HepG2 (cell line): ENCODE data around the gene ID3. TPM values are rescaled to one million over a fixed set of nuclear protein-coding genes. Genes with fewer than 3 reads are reported as not detected.

Experiments
- ATF1 ChIP-seq: IDR thresholded peaks from 2 replicates; pipeline ENCODE4 v1.6.1; 2016; ENCODE audit warnings: mild to moderate bottlenecking, control low read depth
- CSRNP1 ChIP-seq: sonication (generic); formaldehyde crosslinking; IDR thresholded peaks from 2 replicates; pipeline ENCODE4 v1.8.1; 2023; ENCODE audit warnings: mild to moderate bottlenecking, missing genetic modification reagents
- EZH2 ChIP-seq: conservative IDR thresholded peaks from 2 replicates; pipeline ENCODE4 v1.6.1; 2012; ENCODE audit warnings: mild to moderate bottlenecking, low read depth, low read length, moderate library complexity
- JDP2 ChIP-seq: sonication (generic); formaldehyde crosslinking; IDR thresholded peaks from 2 replicates; pipeline ENCODE4 v1.8.1; 2022; ENCODE audit warnings: missing genetic modification reagents, borderline replicate concordance
- LRRFIP1 ChIP-seq: sonication (generic); formaldehyde crosslinking; conservative IDR thresholded peaks from 2 replicates; pipeline ENCODE4 v1.4.0; 2020; ENCODE audit warnings: missing genetic modification reagents
- MEIS1 ChIP-seq: sonication (generic); formaldehyde crosslinking; IDR thresholded peaks from 2 replicates; pipeline ENCODE4 v1.9.0; 2021; ENCODE audit warnings: mild to moderate bottlenecking, missing genetic modification reagents, moderate library complexity, borderline replicate concordance
- NFRKB ChIP-seq: fragments of 450-650 bp; IDR thresholded peaks from 2 replicates; pipeline ENCODE4 v1.6.1; 2017
- POLR2G ChIP-seq: fragments of 200-400 bp; formaldehyde crosslinking; IDR thresholded peaks from 2 replicates; pipeline ENCODE4 v1.6.1; 2018; ENCODE audit warnings: mild to moderate bottlenecking, low read depth, low read length, moderate library complexity
- RFX1 ChIP-seq: fragments of 450-650 bp; IDR thresholded peaks from 2 replicates; pipeline ENCODE4 v1.6.1; 2017
- SAFB2 ChIP-seq: sonication (generic); formaldehyde crosslinking; IDR thresholded peaks from 2 replicates; pipeline ENCODE4 v1.5.1; 2020; ENCODE audit warnings: missing genetic modification reagents, low read depth, mild to moderate bottlenecking, borderline replicate concordance
- TAF15 ChIP-seq: fragments of 200-400 bp; formaldehyde crosslinking; IDR thresholded peaks from one replicate; pipeline ENCODE4 v1.6.1; 2018; ENCODE audit warnings: mild to moderate bottlenecking, low read depth, low read length; ENCODE audit not compliant: poor library complexity, severe bottlenecking
- WIZ ChIP-seq: sonication (generic); formaldehyde crosslinking; IDR thresholded peaks from 2 replicates; pipeline ENCODE4 v1.5.1; 2020; ENCODE audit warnings: mild to moderate bottlenecking, missing genetic modification reagents
- ZFP82 ChIP-seq: sonication (generic); formaldehyde crosslinking; IDR thresholded peaks from 2 replicates; pipeline ENCODE4 v1.5.1; 2020; ENCODE audit warnings: mild to moderate bottlenecking, missing genetic modification reagents, borderline replicate concordance
- ZFP90 ChIP-seq: sonication (generic); formaldehyde crosslinking; IDR thresholded peaks from 2 replicates; pipeline ENCODE4 v1.8.0; 2022; ENCODE audit warnings: missing genetic modification reagents, mild to moderate bottlenecking, inconsistent platforms, borderline replicate concordance
- ZMYM3 ChIP-seq: sonication (generic); formaldehyde crosslinking; IDR thresholded peaks from 2 replicates; pipeline ENCODE4 v1.5.1; 2020; ENCODE audit warnings: mild to moderate bottlenecking, missing genetic modification reagents
- ZNF260 ChIP-seq: sonication (generic); formaldehyde crosslinking; IDR thresholded peaks from 2 replicates; pipeline ENCODE4 v1.4.0; 2020; ENCODE audit warnings: missing genetic modification reagents, low read depth, mild to moderate bottlenecking, borderline replicate concordance
- ZNF451 ChIP-seq: sonication (generic); formaldehyde crosslinking; IDR thresholded peaks from 2 replicates; pipeline ENCODE4 v1.5.0; 2020; ENCODE audit warnings: mild to moderate bottlenecking, missing genetic modification reagents
- ZNF781 ChIP-seq: sonication (generic); formaldehyde crosslinking; IDR thresholded peaks from 2 replicates; pipeline ENCODE4 v1.5.1; 2020; ENCODE audit warnings: borderline replicate concordance, mild to moderate bottlenecking, missing genetic modification reagents; ENCODE audit errors: not compliant biosample characterization
- polyA plus RNA-seq, 8 experiments: library from polyadenylated mRNA; depleted of rRNA in 3 of 8; stranded (reverse) in 7 of 8; unstranded in 1 of 8; fragments of >200 nt; fragmentation: Illumina TruSeq in 4 of 8; extraction: Trizol in 4 of 8; gene quantifications; 2 replicates each; pipeline versions ENCODE4 v1.2.1 to v1.2.3, GENCODE V29; 2011 to 2016; ENCODE audit warnings: low read depth in 4 of 8, missing spikeins in 1 of 8, mixed read lengths in 1 of 8; ENCODE audit not compliant: insufficient read depth in 1 of 8
- total RNA-seq, 5 experiments: library from RNA; depleted of rRNA; stranded (reverse); fragments of >200 nt; fragmentation: Illumina TruSeq; extraction: Trizol; gene quantifications; 2 replicates each; pipeline ENCODE4 v1.2.3, GENCODE V29; 2016; ENCODE audit warnings: low read depth in 1 of 5
- TF ChIP-seq, protein P1 (sequence below): sonication (generic); formaldehyde crosslinking; IDR thresholded peaks from 2 replicates; pipeline ENCODE4 v1.5.1; 2020; ENCODE audit warnings: mild to moderate bottlenecking, missing genetic modification reagents
- TF ChIP-seq, protein P2 (sequence below): sonication (generic); formaldehyde crosslinking; IDR thresholded peaks from 2 replicates; pipeline ENCODE4 v1.8.0; 2022; ENCODE audit warnings: missing genetic modification reagents, mild to moderate bottlenecking, inconsistent platforms, borderline replicate concordance

Gene ID3
- total and polyA plus RNA-seq, 2 of the 13 experiments (the other 11 are each of a cell fraction or from before 2014, with no cell fraction given) = 64.8 to 115 TPM

DNA sequence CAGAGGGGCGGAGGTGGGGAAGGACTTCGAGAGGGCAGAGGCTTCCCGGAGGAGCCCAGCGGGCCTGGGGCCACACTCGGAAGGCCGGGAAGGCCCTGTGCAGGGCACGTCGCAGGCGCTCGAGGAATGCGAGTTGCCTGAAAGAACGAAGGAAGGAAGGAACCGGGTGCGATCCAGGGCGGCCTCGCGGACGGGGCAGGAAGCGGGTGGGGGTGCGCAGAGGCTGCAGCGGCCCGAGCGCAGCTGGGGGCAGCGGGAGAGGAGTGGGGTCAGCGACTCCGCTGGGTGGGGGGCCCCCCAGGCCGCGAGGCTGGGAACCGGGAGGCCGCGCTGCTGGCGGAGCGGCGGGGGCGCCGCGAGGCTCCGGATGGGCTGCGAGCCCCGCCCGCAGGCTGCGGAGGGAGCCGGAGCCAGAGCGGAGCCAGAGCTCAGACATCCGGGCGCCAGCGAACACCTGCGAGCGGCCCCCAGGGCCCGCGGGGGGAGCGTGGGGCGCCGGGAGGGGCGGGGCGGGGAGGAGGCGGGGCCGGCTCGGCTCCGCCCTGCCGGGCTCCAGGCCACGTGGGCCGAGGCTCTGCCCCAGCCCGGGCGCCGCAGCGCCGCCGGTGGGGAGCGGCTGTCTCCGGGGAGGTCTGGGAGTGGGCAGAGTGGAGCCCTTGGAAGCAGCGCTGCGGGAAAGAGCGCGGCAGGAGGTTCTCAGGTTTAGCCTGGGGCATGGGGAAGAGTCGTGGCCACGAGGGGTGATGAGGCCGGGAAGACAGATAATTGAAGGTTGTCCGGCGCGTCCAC is 4.6 kb downstream of the ID3 start (continued):
- TF ChIP-seq SAFB2 (CRISPR knock-in tag) = peak; percentile 88; the same call in 1 of the 2 replicates
- TF ChIP-seq ZNF260 = no peak
- no peak for TF ChIP-seq ATF1 (CRISPR knock-in tag)
- TF ChIP-seq, protein P1, sequence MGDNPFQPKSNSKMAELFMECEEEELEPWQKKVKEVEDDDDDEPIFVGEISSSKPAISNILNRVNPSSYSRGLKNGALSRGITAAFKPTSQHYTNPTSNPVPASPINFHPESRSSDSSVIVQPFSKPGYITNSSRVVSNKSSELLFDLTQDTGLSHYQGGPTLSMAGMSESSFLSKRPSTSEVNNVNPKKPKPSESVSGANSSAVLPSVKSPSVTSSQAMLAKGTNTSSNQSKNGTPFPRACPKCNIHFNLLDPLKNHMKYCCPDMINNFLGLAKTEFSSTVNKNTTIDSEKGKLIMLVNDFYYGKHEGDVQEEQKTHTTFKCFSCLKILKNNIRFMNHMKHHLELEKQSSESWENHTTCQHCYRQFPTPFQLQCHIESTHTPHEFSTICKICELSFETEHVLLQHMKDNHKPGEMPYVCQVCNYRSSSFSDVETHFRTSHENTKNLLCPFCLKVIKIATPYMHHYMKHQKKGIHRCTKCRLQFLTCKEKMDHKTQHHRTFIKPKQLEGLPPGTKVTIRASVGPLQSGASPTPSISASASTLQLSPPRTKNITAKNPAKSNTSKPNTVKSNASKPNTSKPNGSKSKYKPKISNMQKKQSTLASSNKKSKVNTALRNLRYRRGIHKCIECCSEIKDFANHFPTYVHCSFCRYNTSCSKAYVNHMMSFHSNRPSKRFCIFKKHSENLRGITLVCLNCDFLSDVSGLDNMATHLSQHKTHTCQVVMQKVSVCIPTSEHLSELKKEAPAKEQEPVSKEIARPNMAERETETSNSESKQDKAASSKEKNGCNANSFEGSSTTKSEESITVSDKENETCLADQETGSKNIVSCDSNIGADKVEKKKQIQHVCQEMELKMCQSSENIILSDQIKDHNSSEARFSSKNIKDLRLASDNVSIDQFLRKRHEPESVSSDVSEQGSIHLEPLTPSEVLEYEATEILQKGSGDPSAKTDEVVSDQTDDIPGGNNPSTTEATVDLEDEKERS = no peak; the same call in 1 of the 2 replicates
- no peak for TF ChIP-seq ZFP90 (CRISPR knock-in tag)
- no peak; the same call in 1 of the 2 replicates for TF ChIP-seq WIZ (CRISPR knock-in tag)
- TF ChIP-seq TAF15 = no peak
- no peak for TF ChIP-seq ZNF781 (CRISPR knock-in tag)
- peak; percentile 51; the same call in 1 of the 2 replicates for TF ChIP-seq CSRNP1 (CRISPR knock-in tag)
- TF ChIP-seq ZNF451 (CRISPR knock-in tag) = no peak
- no peak for TF ChIP-seq EZH2
- TF ChIP-seq POLR2G = peak; percentile 78
- TF ChIP-seq LRRFIP1 = no peak
- no peak for TF ChIP-seq NFRKB
- TF ChIP-seq MEIS1 (CRISPR knock-in tag) = no peak
- no peak for TF ChIP-seq ZFP82 (CRISPR knock-in tag)
- TF ChIP-seq, protein P2, sequence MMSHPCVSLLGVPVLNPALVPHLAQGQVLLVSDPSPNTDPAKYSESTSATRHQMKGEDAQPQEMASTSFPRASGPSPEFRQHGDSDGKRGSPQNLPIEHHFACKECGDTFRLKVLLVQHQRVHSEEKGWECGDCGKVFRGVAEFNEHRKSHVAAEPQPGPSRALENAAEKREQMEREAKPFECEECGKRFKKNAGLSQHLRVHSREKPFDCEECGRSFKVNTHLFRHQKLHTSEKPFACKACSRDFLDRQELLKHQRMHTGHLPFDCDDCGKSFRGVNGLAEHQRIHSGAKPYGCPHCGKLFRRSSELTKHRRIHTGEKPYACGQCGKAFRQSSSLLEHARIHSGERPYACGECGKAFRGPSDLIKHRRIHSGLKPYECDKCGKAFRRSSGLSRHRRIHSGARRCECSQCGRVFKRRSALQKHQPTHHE (CRISPR knock-in tag) = no peak
- no peak for TF ChIP-seq RFX1
- TF ChIP-seq ZMYM3 (CRISPR knock-in tag) = peak; percentile 53
- no peak for TF ChIP-seq JDP2 (CRISPR knock-in tag)
